ENCODE results near the gene PIGK.

PIGK gene

DNA sequence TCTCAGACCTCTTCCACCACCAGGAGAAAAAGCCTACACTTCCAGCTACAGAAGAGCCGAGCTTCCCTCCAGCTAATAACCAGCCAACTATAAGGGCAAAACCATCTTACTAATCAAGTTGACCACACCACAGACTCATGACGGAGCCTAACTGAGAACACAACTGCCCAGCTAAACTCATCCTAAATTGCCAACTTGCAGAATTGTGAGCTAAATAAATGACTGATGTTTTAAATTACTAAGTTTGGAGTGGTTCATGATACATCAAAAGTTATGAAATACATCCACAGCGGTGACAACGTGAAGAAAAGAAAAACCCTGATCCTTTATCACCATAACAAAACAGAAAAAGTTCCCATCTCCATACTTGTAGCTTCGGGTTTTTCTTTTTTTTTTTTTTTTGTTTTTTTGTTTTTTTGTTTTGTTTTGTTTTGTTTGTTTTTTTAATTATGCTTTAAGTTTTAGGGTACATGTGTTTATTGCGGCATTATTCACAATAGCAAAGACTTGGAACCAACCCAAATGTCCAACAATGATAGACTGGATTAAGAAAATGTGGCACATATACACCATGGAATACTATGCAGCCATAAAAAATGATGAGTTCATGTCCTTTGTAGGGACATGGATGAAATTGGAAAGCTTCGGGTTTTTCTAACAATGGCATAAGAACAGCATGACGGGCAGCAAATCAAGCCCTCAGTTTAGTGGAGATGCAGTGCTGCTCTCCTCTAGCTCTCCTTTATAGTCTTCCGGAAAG is 122.6 kb downstream of the PIGK start:
- TF ChIP-seq, protein P1, sequence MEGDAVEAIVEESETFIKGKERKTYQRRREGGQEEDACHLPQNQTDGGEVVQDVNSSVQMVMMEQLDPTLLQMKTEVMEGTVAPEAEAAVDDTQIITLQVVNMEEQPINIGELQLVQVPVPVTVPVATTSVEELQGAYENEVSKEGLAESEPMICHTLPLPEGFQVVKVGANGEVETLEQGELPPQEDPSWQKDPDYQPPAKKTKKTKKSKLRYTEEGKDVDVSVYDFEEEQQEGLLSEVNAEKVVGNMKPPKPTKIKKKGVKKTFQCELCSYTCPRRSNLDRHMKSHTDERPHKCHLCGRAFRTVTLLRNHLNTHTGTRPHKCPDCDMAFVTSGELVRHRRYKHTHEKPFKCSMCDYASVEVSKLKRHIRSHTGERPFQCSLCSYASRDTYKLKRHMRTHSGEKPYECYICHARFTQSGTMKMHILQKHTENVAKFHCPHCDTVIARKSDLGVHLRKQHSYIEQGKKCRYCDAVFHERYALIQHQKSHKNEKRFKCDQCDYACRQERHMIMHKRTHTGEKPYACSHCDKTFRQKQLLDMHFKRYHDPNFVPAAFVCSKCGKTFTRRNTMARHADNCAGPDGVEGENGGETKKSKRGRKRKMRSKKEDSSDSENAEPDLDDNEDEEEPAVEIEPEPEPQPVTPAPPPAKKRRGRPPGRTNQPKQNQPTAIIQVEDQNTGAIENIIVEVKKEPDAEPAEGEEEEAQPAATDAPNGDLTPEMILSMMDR (IDR thresholded peaks at IDR 0.05; ENCODE audit: control insufficient read depth, insufficient read depth, low read depth, low read length, missing control alignments) = no peak
- DNase-seq (ENCODE audit: low read depth) = no peak
- no peak overlapping the region for H3K4me3 ChIP-seq (ENCODE audit: control insufficient read depth, low read depth, low read length)

GRCh38 chr1:77095236-77095635 is 124.0 kb downstream of the PIGK start:
- TF ChIP-seq, protein P1 (IDR thresholded peaks at IDR 0.05; ENCODE audit: control insufficient read depth, insufficient read depth, low read depth, low read length, missing control alignments) = no peak
- DNase-seq (ENCODE audit: low read depth) = no peak
- H3K4me3 ChIP-seq (ENCODE audit: control insufficient read depth, low read depth, low read length) = no peak overlapping the region

GRCh38 chr1:77089756-77090155 is 129.5 kb downstream of the PIGK start:
- DNase-seq (ENCODE audit: low read depth) = no peak
- TF ChIP-seq, protein P1 (IDR thresholded peaks at IDR 0.05; ENCODE audit: control insufficient read depth, insufficient read depth, low read depth, low read length, missing control alignments) = no peak
- no peak overlapping the region for H3K4me3 ChIP-seq (ENCODE audit: control insufficient read depth, low read depth, low read length)

DNA sequence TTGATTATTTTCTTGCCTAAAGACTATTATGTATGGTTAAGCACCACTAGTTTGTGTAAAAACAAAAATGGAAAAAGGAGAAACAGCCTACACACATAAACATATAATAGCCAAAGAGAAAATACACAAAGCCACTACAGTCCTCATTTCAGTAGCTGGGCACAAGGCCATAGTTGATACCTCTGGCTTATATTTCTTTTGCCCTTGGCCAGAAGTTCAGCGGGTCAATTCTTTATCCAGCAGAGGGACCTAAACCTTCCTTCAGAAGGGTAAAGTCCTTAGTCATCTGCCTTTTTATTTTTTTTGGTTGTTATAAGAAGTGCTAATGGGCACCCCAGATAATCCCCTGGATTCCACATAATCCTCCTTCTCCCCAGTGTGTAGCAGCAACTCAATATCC is 134.1 kb downstream of the PIGK start:
- DNase-seq (ENCODE audit: low read depth) = no peak
- no peak overlapping the region for H3K4me3 ChIP-seq (ENCODE audit: control insufficient read depth, low read depth, low read length)
- TF ChIP-seq, protein P1 (IDR thresholded peaks at IDR 0.05; ENCODE audit: control insufficient read depth, insufficient read depth, low read depth, low read length, missing control alignments) = no peak

- DNase-seq (ENCODE audit: low read depth) = no peak
Measured at GRCh38 chr1:77084457-77084856, 134.8 kb downstream of the PIGK start.

GRCh38 chr1:77081834-77082233 is 137.4 kb downstream of the PIGK start:
- no peak for DNase-seq (ENCODE audit: low read depth)
- no peak overlapping the region for H3K4me3 ChIP-seq (ENCODE audit: control insufficient read depth, low read depth, low read length)
- TF ChIP-seq, protein P1 (IDR thresholded peaks at IDR 0.05; ENCODE audit: control insufficient read depth, insufficient read depth, low read depth, low read length, missing control alignments) = no peak

More at GRCh38 chr1:77084457-77084856, 134.8 kb downstream of the PIGK start:
- TF ChIP-seq, protein P1 (IDR thresholded peaks at IDR 0.05; ENCODE audit: control insufficient read depth, insufficient read depth, low read depth, low read length, missing control alignments) = no peak
- no peak overlapping the region for H3K4me3 ChIP-seq (ENCODE audit: control insufficient read depth, low read depth, low read length)

Data from AG09309 (cell line).